NCI-H345 treated with DMSO at 0.1 percent for 48 hours (cell line): ENCODE measurements around the gene REV3L.
"Not testable (repeated sequence)": the region's sequence is repeated elsewhere in the genome, so short reads cannot be mapped to it uniquely, and the experiment has no call there.

Source experiments
- DNase-seq: peaks from one replicate; lab custom pipeline; 2025; ENCODE audit not compliant: unreplicated experiment; lab: John Stamatoyannopoulos, UW

REV3L gene

GRCh38 chr6:111379831-111380230, 103.2 kb downstream of the REV3L start:
- DNase-seq: no peak

GRCh38 chr6:111379302-111379701, 103.7 kb downstream of the REV3L start:
- DNase-seq: no peak

- no peak for DNase-seq
These were observed 105.4 kb downstream of the REV3L start for GRCh38 chr6:111377558-111378120.

- DNase-seq: no peak
These were observed 115.5 kb downstream of the REV3L start for GRCh38 chr6:111367393-111368088.

GRCh38 chr6:111361648-111362047, 121.4 kb downstream of the REV3L start:
- no peak for DNase-seq

GRCh38 chr6:111358454-111358853, 124.6 kb downstream of the REV3L start:
- no peak for DNase-seq

- no peak for DNase-seq
These were observed 125.3 kb downstream of the REV3L start for GRCh38 chr6:111357705-111358104.

- no peak for DNase-seq
These were observed 126.5 kb downstream of the REV3L start for GRCh38 chr6:111356551-111356950.

GRCh38 chr6:111354758-111355555, 128.1 kb downstream of the REV3L start:
- DNase-seq: no peak

- DNase-seq: no peak
These were observed 129.0 kb downstream of the REV3L start for GRCh38 chr6:111353912-111354462.

- DNase-seq: no peak
These were observed 135.4 kb downstream of the REV3L start for GRCh38 chr6:111347589-111347988.

- DNase-seq: no peak
These were observed 140.1 kb downstream of the REV3L start for GRCh38 chr6:111342913-111343312.

GRCh38 chr6:111339294-111339693, 143.7 kb downstream of the REV3L start:
- DNase-seq: no peak

GRCh38 chr6:111338843-111339242, 144.2 kb downstream of the REV3L start:
- no peak for DNase-seq

GRCh38 chr6:111337829-111338236, 145.2 kb downstream of the REV3L start:
- DNase-seq: no peak

- no peak for DNase-seq
These were observed 153.0 kb downstream of the REV3L start for GRCh38 chr6:111329882-111330633.

GRCh38 chr6:111326563-111326962, 156.5 kb downstream of the REV3L start:
- DNase-seq: no peak

GRCh38 chr6:111322145-111322544, 160.9 kb downstream of the REV3L start:
- no peak for DNase-seq

- DNase-seq: not testable (repeated sequence)
These were observed 175.1 kb downstream of the REV3L start for GRCh38 chr6:111307950-111308349.

GRCh38 chr6:111307275-111307858, 175.7 kb downstream of the REV3L start:
- DNase-seq: no peak
